MM.1S (cell line): ENCODE data around the gene ATN1.

Experiments
- CTCF ChIP-seq: fragments of 300-600 bp; sonication (generic); IDR thresholded peaks from 2 replicates; pipeline ENCODE4 v1.5.1; 2016; ENCODE audit warnings: antibody characterized with exemption, low read length, mixed read lengths
- EZH2 ChIP-seq: fragments of 300-600 bp; sonication (generic); optimal IDR thresholded peaks from 2 replicates; pipeline ENCODE3; 2017; ENCODE audit warnings: low read depth, mild to moderate bottlenecking, antibody characterized with exemption, low read length, mixed read lengths

GRCh38 chr12:6981152-6982052 is 53.6 kb downstream of the ATN1 start:
- no peak for TF ChIP-seq EZH2
- TF ChIP-seq CTCF = no peak
